Measurements from ENCODE around the gene SIRT5.
A peak's percentile ranks its signal among the peaks of the same experiment; 100 is the strongest.

Gene SIRT5

DNA sequence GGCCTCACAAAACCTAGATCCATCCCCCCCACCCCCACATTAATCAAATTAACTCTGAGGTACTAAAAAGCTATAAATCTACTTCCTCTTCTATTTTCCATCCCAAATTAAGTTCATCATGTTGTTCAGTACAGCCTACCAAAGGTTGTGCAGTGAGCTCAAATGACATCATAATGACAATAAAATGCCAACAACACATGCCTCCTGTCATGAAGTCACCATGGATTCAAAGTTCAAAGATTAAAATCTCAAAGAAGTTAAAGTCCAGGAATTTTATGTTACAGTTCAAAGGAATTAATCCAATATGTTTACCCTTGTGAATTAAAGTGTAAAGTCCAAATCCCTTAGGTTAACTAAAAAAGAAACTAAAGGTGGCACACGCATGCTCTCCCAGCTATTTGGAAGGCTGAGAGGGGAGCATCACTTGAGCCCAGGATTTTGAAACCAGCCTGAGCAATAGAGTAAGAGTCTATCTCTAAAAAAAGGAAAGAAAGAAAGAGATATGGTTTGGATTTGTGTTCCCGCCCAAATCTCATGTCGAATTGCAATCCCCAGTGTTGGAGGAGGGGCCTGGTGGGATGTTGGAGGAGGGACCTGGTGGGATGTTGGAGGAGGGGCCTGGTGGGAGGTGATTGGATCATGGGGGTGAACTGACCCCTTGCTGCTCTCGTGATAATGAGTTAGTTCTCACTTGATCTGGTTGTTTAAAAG is 25.7 kb upstream of the SIRT5 start:
- H3K4me1 ChIP-seq (ENCODE audit: control extremely low read depth in 1 of 4, control insufficient read depth in 4 of 4, insufficient read depth in 4 of 4, low read length in 3 of 4) = peaks cover 0 to 11% (median 5%) of the 10 kb centered on the region in 4 experiments
- ChIA-PET CTCF (interaction anchor here (1.1 to 2.4 kb wide), 4 partner anchors 11 to 21 kb away, joined by 3 to 14 read pairs (median 5); no protein-coding TSS in a partner anchor), POLR2A (no interaction called here)
- peak in 1 of 3 donors; percentile 45 for DNase-seq
- no peak overlapping the region for H3K27ac ChIP-seq (ENCODE audit: insufficient read depth in 1 of 2, low read depth in 1 of 2, low read length in 2 of 2, poor library complexity in 1 of 2, severe bottlenecking in 2 of 2)
- H3K9me3 ChIP-seq (ENCODE audit: control extremely low read depth in 1 of 5, control insufficient read depth in 4 of 5, insufficient read depth in 2 of 5, low read depth in 1 of 5, low read length in 4 of 5) = peaks cover 0 to 4% (median 0%) of the 10 kb centered on the region in 5 experiments
- 94% methylated on average over 3 of the region's 4 CpGs for WGBS (ENCODE audit: insufficient coverage)
- H3K27me3 ChIP-seq (replicated peaks in 2 of 5; ENCODE audit: control insufficient read depth in 4 of 5, insufficient read depth in 5 of 5, low read length in 4 of 5) = no peaks in the 10 kb centered on the region
- no peak overlapping the region for H3K4me3 ChIP-seq (ENCODE audit: control insufficient read depth in 1 of 7, extremely low read depth in 1 of 7, insufficient read depth in 4 of 7, low read depth in 2 of 7, low read length in 6 of 7)
- no peaks in the 10 kb centered on the region for H3K36me3 ChIP-seq (ENCODE audit: control insufficient read depth in 4 of 4, insufficient read depth in 4 of 4, low read length in 3 of 4)

- ChIA-PET POLR2A (no interaction called here), CTCF (interaction anchor here (2.8 kb wide), 1 partner anchor 24 kb away, joined by 8 read pairs; the partner anchor contains the start of gene SIRT5)
- peak; percentile 65 to 89 (median 77) for DNase-seq
- Histone ChIP-seq H3K27ac (ENCODE audit: insufficient read depth in 1 of 2, low read depth in 1 of 2, low read length in 2 of 2, poor library complexity in 1 of 2, severe bottlenecking in 2 of 2) (no peak overlapping the region), H3K36me3 (ENCODE audit: control insufficient read depth in 4 of 4, insufficient read depth in 4 of 4, low read length in 3 of 4) (no peaks in the 10 kb centered on the region), H3K4me3 (ENCODE audit: control insufficient read depth in 1 of 7, extremely low read depth in 1 of 7, insufficient read depth in 4 of 7, low read depth in 2 of 7, low read length in 6 of 7) (no peak overlapping the region), H3K9me3 (ENCODE audit: control extremely low read depth in 1 of 5, control insufficient read depth in 4 of 5, insufficient read depth in 2 of 5, low read depth in 1 of 5, low read length in 4 of 5) (peaks cover 0 to 4% (median 0%) of the 10 kb centered on the region in 5 experiments), H3K27me3 (replicated peaks in 2 of 5; ENCODE audit: control insufficient read depth in 4 of 5, insufficient read depth in 5 of 5, low read length in 4 of 5) (no peaks in the 10 kb centered on the region), H3K4me1 (ENCODE audit: control extremely low read depth in 1 of 4, control insufficient read depth in 4 of 4, insufficient read depth in 4 of 4, low read length in 3 of 4) (peaks cover 0 to 13% (median 5%) of the 10 kb centered on the region in 4 experiments)
These were observed 23.7 kb upstream of the SIRT5 start for GRCh38 chr6:13550656-13551055.

DNA sequence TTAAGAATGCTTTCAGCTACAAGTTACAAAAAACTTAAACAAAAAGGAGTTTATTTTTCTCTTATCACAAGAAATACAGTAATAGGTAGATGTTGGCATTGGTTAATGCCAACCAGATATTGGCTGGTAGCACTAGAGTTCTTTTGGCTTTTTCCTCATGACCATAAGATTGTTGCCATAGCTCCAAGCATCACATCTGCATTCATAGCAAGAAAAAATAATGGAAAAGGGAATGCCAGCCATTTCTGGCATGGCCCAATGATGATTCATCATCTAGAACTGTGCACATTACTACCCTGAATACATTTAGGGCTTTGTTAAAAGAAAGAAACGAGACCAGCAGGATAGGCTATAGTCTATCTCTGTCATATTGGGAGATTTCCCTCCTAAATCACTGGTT is 20.8 kb upstream of the SIRT5 start:
- Histone ChIP-seq H3K27ac (ENCODE audit: insufficient read depth in 1 of 2, low read depth in 1 of 2, low read length in 2 of 2, poor library complexity in 1 of 2, severe bottlenecking in 2 of 2) (no peak overlapping the region), H3K4me1 (ENCODE audit: control extremely low read depth in 1 of 4, control insufficient read depth in 4 of 4, insufficient read depth in 4 of 4, low read length in 3 of 4) (peaks cover 0 to 13% (median 5%) of the 10 kb centered on the region in 4 experiments), H3K4me3 (ENCODE audit: control insufficient read depth in 1 of 7, extremely low read depth in 1 of 7, insufficient read depth in 4 of 7, low read depth in 2 of 7, low read length in 6 of 7) (no peak overlapping the region), H3K36me3 (ENCODE audit: control insufficient read depth in 4 of 4, insufficient read depth in 4 of 4, low read length in 3 of 4) (no peaks in the 10 kb centered on the region), H3K9me3 (ENCODE audit: control extremely low read depth in 1 of 5, control insufficient read depth in 4 of 5, insufficient read depth in 2 of 5, low read depth in 1 of 5, low read length in 4 of 5) (peaks cover 0 to 4% (median 0%) of the 10 kb centered on the region in 5 experiments), H3K27me3 (replicated peaks in 2 of 5; ENCODE audit: control insufficient read depth in 4 of 5, insufficient read depth in 5 of 5, low read length in 4 of 5) (no peaks in the 10 kb centered on the region)
- DNase-seq = no peak
- WGBS (ENCODE audit: insufficient coverage) = no CpG with 5 or more reads among the region's 1 CpG
- CTCF ChIA-PET = interaction anchor here (0.5 to 2.8 kb wide), 3 partner anchors 16 to 27 kb away, joined by 3 to 8 read pairs (median 5); partner anchors contain the start of gene SIRT5
- POLR2A ChIA-PET = no interaction called here

DNA sequence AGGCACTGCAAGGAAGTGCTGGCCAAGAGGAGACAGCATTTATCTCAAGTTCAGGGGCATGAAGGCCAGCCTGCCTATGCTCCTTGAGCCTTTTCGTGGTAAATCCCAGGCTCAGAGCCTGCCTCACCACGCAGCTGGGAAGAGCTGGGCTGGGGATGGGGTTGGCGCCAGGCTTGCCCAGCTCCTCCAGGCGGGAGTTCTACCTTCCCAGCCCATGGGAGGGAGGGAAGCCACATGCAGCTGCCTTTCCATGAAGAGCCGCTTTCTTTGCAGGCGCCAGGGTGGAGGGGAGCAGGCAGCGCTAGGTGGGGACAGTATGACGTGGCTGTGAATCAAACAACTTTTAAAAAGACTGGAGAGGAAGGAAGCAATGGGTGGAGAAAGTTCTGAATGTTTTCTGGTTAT is 19.5 kb upstream of the SIRT5 start:
- Histone ChIP-seq H3K27ac (ENCODE audit: insufficient read depth in 1 of 2, low read depth in 1 of 2, low read length in 2 of 2, poor library complexity in 1 of 2, severe bottlenecking in 2 of 2) (no peak overlapping the region), H3K4me3 (ENCODE audit: control insufficient read depth in 1 of 7, extremely low read depth in 1 of 7, insufficient read depth in 4 of 7, low read depth in 2 of 7, low read length in 6 of 7) (no peak overlapping the region), H3K36me3 (ENCODE audit: control insufficient read depth in 4 of 4, insufficient read depth in 4 of 4, low read length in 3 of 4) (no peaks in the 10 kb centered on the region), H3K27me3 (replicated peaks in 2 of 5; ENCODE audit: control insufficient read depth in 4 of 5, insufficient read depth in 5 of 5, low read length in 4 of 5) (no peaks in the 10 kb centered on the region), H3K4me1 (ENCODE audit: control extremely low read depth in 1 of 4, control insufficient read depth in 4 of 4, insufficient read depth in 4 of 4, low read length in 3 of 4) (peaks cover 0 to 22% (median 4%) of the 10 kb centered on the region in 4 experiments), H3K9me3 (ENCODE audit: control extremely low read depth in 1 of 5, control insufficient read depth in 4 of 5, insufficient read depth in 2 of 5, low read depth in 1 of 5, low read length in 4 of 5) (no peaks in the 10 kb centered on the region)
- ChIA-PET CTCF (interaction anchor here (2.0 kb wide), 1 partner anchor 17 kb away, joined by 4 read pairs; no protein-coding TSS in a partner anchor), POLR2A (no interaction called here)
- DNase-seq = peak in 2 of 3 donors; percentile 17 to 24
- 64% methylated on average over 8 of the region's 8 CpGs for WGBS (ENCODE audit: insufficient coverage)

GRCh38 chr6:13557841-13558240 is 16.6 kb upstream of the SIRT5 start:
- no peak overlapping the region for H3K4me3 ChIP-seq (ENCODE audit: control insufficient read depth in 1 of 7, extremely low read depth in 1 of 7, insufficient read depth in 4 of 7, low read depth in 2 of 7, low read length in 6 of 7)
- ChIA-PET CTCF (interaction anchor here (1.1 to 1.4 kb wide), 4 partner anchors 15 to 106 kb away, joined by 3 to 5 read pairs (median 4); no protein-coding TSS in a partner anchor), POLR2A (interaction anchor here (1.2 kb wide), 1 partner anchor 17 kb away, joined by 3 read pairs; the partner anchor contains the start of gene SIRT5)
- H3K36me3 ChIP-seq (ENCODE audit: control insufficient read depth in 4 of 4, insufficient read depth in 4 of 4, low read length in 3 of 4) = no peaks in the 10 kb centered on the region
- no peak overlapping the region for H3K27ac ChIP-seq (ENCODE audit: insufficient read depth in 1 of 2, low read depth in 1 of 2, low read length in 2 of 2, poor library complexity in 1 of 2, severe bottlenecking in 2 of 2)
- DNase-seq = no peak
- peaks cover 0 to 31% (median 2%) of the 10 kb centered on the region in 4 experiments for H3K4me1 ChIP-seq (ENCODE audit: control extremely low read depth in 1 of 4, control insufficient read depth in 4 of 4, insufficient read depth in 4 of 4, low read length in 3 of 4)
- no peaks in the 10 kb centered on the region for H3K9me3 ChIP-seq (ENCODE audit: control extremely low read depth in 1 of 5, control insufficient read depth in 4 of 5, insufficient read depth in 2 of 5, low read depth in 1 of 5, low read length in 4 of 5)
- no peaks in the 10 kb centered on the region for H3K27me3 ChIP-seq (replicated peaks in 2 of 5; ENCODE audit: control insufficient read depth in 4 of 5, insufficient read depth in 5 of 5, low read length in 4 of 5)

GRCh38 chr6:13558718-13559117 is 15.7 kb upstream of the SIRT5 start:
- H3K4me1 ChIP-seq (ENCODE audit: control extremely low read depth in 1 of 4, control insufficient read depth in 4 of 4, insufficient read depth in 4 of 4, low read length in 3 of 4) = peaks cover 0 to 33% (median 2%) of the 10 kb centered on the region in 4 experiments
- no peak for DNase-seq
- ChIA-PET POLR2A (interaction anchor here (1.2 kb wide), 1 partner anchor 16 kb away, joined by 3 read pairs; the partner anchor contains the start of gene SIRT5), CTCF (interaction anchor here (0.6 to 1.6 kb wide), 2 partner anchors 9 kb away, joined by 3 to 5 read pairs; no protein-coding TSS in a partner anchor)
- no peaks in the 10 kb centered on the region for H3K27me3 ChIP-seq (replicated peaks in 2 of 5; ENCODE audit: control insufficient read depth in 4 of 5, insufficient read depth in 5 of 5, low read length in 4 of 5)
- H3K27ac ChIP-seq (ENCODE audit: insufficient read depth in 1 of 2, low read depth in 1 of 2, low read length in 2 of 2, poor library complexity in 1 of 2, severe bottlenecking in 2 of 2) = no peak overlapping the region
- no peaks in the 10 kb centered on the region for H3K36me3 ChIP-seq (ENCODE audit: control insufficient read depth in 4 of 4, insufficient read depth in 4 of 4, low read length in 3 of 4)
- H3K9me3 ChIP-seq (ENCODE audit: control extremely low read depth in 1 of 5, control insufficient read depth in 4 of 5, insufficient read depth in 2 of 5, low read depth in 1 of 5, low read length in 4 of 5) = no peaks in the 10 kb centered on the region
- WGBS (ENCODE audit: insufficient coverage) = 81% methylated on average over 2 of the region's 4 CpGs
- no peak overlapping the region for H3K4me3 ChIP-seq (ENCODE audit: control insufficient read depth in 1 of 7, extremely low read depth in 1 of 7, insufficient read depth in 4 of 7, low read depth in 2 of 7, low read length in 6 of 7)

DNA sequence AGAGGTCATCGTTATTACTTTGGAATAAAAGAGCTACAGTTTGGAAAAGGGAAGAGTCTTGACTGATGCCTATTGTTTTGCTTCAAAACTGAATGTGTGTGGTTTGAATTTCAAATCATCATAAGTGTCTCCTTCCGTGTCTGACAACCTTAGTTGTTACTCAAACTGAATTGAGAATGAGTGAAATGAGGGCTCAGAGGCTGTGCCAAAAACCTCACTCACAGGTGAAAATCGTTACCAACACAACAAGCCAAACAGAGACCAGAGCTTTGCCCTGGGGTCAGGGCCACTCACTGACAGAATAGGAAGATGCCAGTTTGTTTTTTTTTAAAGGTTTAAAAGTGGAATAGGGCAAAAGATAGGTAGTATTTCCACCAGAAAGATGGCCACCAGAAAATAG is 15.2 kb upstream of the SIRT5 start:
- Histone ChIP-seq H3K27ac (ENCODE audit: insufficient read depth in 1 of 2, low read depth in 1 of 2, low read length in 2 of 2, poor library complexity in 1 of 2, severe bottlenecking in 2 of 2) (no peak overlapping the region), H3K27me3 (replicated peaks in 2 of 5; ENCODE audit: control insufficient read depth in 4 of 5, insufficient read depth in 5 of 5, low read length in 4 of 5) (no peaks in the 10 kb centered on the region), H3K4me3 (ENCODE audit: control insufficient read depth in 1 of 7, extremely low read depth in 1 of 7, insufficient read depth in 4 of 7, low read depth in 2 of 7, low read length in 6 of 7) (no peak overlapping the region), H3K36me3 (ENCODE audit: control insufficient read depth in 4 of 4, insufficient read depth in 4 of 4, low read length in 3 of 4) (no peaks in the 10 kb centered on the region), H3K4me1 (ENCODE audit: control extremely low read depth in 1 of 4, control insufficient read depth in 4 of 4, insufficient read depth in 4 of 4, low read length in 3 of 4) (peaks cover 0 to 33% (median 2%) of the 10 kb centered on the region in 4 experiments), H3K9me3 (ENCODE audit: control extremely low read depth in 1 of 5, control insufficient read depth in 4 of 5, insufficient read depth in 2 of 5, low read depth in 1 of 5, low read length in 4 of 5) (no peaks in the 10 kb centered on the region)
- CTCF ChIA-PET = interaction anchor here (0.6 to 1.6 kb wide), 2 partner anchors 9 kb away, joined by 3 to 5 read pairs; no protein-coding TSS in a partner anchor
- DNase-seq = peak in 1 of 3 donors; percentile 17
- POLR2A ChIA-PET = interaction anchor here (1.2 kb wide), 1 partner anchor 16 kb away, joined by 3 read pairs; the partner anchor contains the start of gene SIRT5
- WGBS (ENCODE audit: insufficient coverage) = 29% methylated on average over 1 of the region's 3 CpGs
